ENCODE measurements around the gene KLHL40. TPM values are rescaled to one million over a fixed set of nuclear protein-coding genes. Genes with fewer than 3 reads are reported as not detected.

KLHL40 gene
- total RNA-seq, 1 experiment from 2014 or later = not detected

- WGBS (ENCODE audit: extremely low coverage, insufficient read length, low lambda C conversion rate) = no CpG with 5 or more reads among the region's 7 CpGs
- H3K4me2 ChIP-seq (ENCODE audit: insufficient read depth, insufficient read length, low read length) = peak overlapping the region; percentile 46
- H3T11ph ChIP-seq (ENCODE audit: low read length) = no peak overlapping the region
- H3K9me3 ChIP-seq (ENCODE audit: control insufficient read depth, low read depth, low read length) = no peaks in the 10 kb centered on the region
- no peak overlapping the region for H3K18ac ChIP-seq (ENCODE audit: insufficient read length, low read depth, low read length)
- H2BK15ac ChIP-seq (ENCODE audit: low read depth, low read length) = no peak overlapping the region
- H3K79me2 ChIP-seq (ENCODE audit: insufficient read depth, low read length) = no peaks in the 10 kb centered on the region
- no peaks in the 10 kb centered on the region for H3K23me2 ChIP-seq (ENCODE audit: insufficient read length, low read depth, low read length, poor library complexity, severe bottlenecking)
- H3K4me1 Mint-ChIP-seq = peaks cover 36 to 51% of the 10 kb centered on the region in 2 experiments
- H3K36me3 Mint-ChIP-seq (ENCODE audit: insufficient read depth in 1 of 3, low read depth in 3 of 3) = peaks cover 2 to 19% (median 16%) of the 10 kb centered on the region in 3 experiments; a peak in 5 of 7 replicates
- H3K27me3 ChIP-seq (ENCODE audit: insufficient read depth, low read length) = no peaks in the 10 kb centered on the region
- peak overlapping the region; percentile 78 to 86 for H3K4me3 Mint-ChIP-seq
- H2AK5ac ChIP-seq (ENCODE audit: insufficient read length, low read length) = no peak overlapping the region
- H2BK20ac ChIP-seq (ENCODE audit: low read depth, low read length, poor library complexity, severe bottlenecking) = no peak overlapping the region
- H3K14ac ChIP-seq (ENCODE audit: insufficient read depth, low read length) = no peak overlapping the region; the same call in 1 of the 2 replicates
- H4K5ac ChIP-seq (ENCODE audit: insufficient read length, low read depth, low read length) = no peak overlapping the region
- H2BK5ac ChIP-seq (ENCODE audit: insufficient read length, low read length) = no peak overlapping the region
- H3K4me1 ChIP-seq (ENCODE audit: insufficient read depth, low read length) = peaks cover 9% of the 10 kb centered on the region; the same call in 1 of the 2 replicates
- H3K9me3 Mint-ChIP-seq = no peaks in the 10 kb centered on the region
- H3K27ac ChIP-seq (ENCODE audit: insufficient read length, low read depth, low read length) = no peak overlapping the region
- H3K27ac Mint-ChIP-seq = peak overlapping the region in 2 of 3 experiments; percentile 55 to 92; a peak in 4 of 7 replicates
- H4K8ac ChIP-seq (replicated peaks; ENCODE audit: insufficient read length, low read depth, low read length) = no peak overlapping the region
- H2AFZ ChIP-seq (ENCODE audit: low read length) = no peak overlapping the region
- no peak overlapping the region for H2BK12ac ChIP-seq (ENCODE audit: insufficient read length, low read depth, low read length)
- no peak overlapping the region for H3K23ac ChIP-seq (ENCODE audit: insufficient read length, low read depth, low read length)
- no peaks in the 10 kb centered on the region for H4K20me1 ChIP-seq (ENCODE audit: control insufficient read depth, insufficient read depth, insufficient read length)
- H3K56ac ChIP-seq (ENCODE audit: insufficient read length, low read depth, low read length) = no peak overlapping the region
- H3K27me3 Mint-ChIP-seq (ENCODE audit: low read depth) = no peaks in the 10 kb centered on the region
- H3K79me1 ChIP-seq (ENCODE audit: insufficient read depth, low read depth, low read length, poor library complexity, severe bottlenecking) = no peaks in the 10 kb centered on the region
- TF ChIP-seq, protein P1, sequence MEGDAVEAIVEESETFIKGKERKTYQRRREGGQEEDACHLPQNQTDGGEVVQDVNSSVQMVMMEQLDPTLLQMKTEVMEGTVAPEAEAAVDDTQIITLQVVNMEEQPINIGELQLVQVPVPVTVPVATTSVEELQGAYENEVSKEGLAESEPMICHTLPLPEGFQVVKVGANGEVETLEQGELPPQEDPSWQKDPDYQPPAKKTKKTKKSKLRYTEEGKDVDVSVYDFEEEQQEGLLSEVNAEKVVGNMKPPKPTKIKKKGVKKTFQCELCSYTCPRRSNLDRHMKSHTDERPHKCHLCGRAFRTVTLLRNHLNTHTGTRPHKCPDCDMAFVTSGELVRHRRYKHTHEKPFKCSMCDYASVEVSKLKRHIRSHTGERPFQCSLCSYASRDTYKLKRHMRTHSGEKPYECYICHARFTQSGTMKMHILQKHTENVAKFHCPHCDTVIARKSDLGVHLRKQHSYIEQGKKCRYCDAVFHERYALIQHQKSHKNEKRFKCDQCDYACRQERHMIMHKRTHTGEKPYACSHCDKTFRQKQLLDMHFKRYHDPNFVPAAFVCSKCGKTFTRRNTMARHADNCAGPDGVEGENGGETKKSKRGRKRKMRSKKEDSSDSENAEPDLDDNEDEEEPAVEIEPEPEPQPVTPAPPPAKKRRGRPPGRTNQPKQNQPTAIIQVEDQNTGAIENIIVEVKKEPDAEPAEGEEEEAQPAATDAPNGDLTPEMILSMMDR (conservative IDR thresholded peaks at IDR 0.05) = no peak
- H4K91ac ChIP-seq (ENCODE audit: insufficient read length, low read depth, low read length) = no peak overlapping the region
- no peak overlapping the region for H3K9ac ChIP-seq (ENCODE audit: extremely low read depth, insufficient read length, low read length)
- H3K4ac ChIP-seq (ENCODE audit: low read depth, low read length) = no peak overlapping the region
- no peak overlapping the region for H2BK120ac ChIP-seq (ENCODE audit: low read depth, low read length, poor library complexity, severe bottlenecking)
- peak; percentile 58 for DNase-seq
Measured at GRCh38 chr3:42652611-42653302, 32.6 kb upstream of the KLHL40 start.

Data from H9 (cell line).